ENCODE data around the gene SFTA2.
"Not testable (repeated sequence)": the region's sequence is repeated elsewhere in the genome, so short reads cannot be mapped to it uniquely, and the experiment has no call there.

SFTA2 gene

DNA sequence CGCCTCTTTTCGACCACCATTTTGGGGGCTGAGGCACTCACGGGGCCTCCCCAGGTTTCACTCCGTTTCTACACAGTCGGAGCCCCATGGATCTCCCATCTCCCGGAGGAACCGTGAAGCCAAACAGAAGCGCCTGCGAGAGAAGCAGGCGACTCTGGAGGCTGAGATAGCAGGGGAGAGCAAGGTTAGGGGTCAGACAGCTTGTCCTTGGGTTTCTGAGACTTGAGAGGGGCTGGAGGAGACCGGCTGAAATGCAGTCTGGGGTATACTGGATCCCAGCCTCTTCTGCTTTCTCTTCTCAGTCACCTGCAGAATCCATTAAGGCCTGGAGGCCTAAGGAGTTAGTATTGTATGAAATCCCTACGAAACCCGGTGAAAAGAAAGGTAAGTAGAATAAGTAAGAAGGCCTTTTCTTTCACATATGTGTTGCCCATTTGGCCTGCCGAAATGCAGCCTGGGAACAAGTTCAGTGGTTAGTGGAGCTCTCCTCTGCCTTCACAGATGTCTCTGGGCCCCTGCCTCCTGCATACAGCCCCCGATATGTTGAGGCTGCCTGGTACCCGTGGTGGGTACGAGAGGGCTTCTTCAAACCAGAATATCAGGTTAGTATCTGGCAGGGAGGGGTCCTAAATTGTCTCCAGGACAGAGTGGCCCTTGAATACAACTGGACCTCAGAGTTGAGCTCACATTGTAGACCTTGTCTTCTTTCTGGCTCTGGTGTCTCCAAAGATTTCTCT lies 16.9 kb downstream of the SFTA2 start:
- H3K4me1 ChIP-seq = peaks cover 20% of the 10 kb centered on the region
- peak overlapping the region; percentile 91 for H3K4me2 ChIP-seq
- H3K27me3 ChIP-seq = no peaks in the 10 kb centered on the region
- TF ChIP-seq Cebpa-rat (IDR thresholded peaks at IDR 0.05) = no peak
- peak overlapping the region; percentile 76 for H3K4me3 ChIP-seq
- H3K36me3 ChIP-seq = peaks cover 77% of the 10 kb centered on the region
- H3K27ac ChIP-seq = peak overlapping the region; percentile 86
- H3K9me3 ChIP-seq = no peaks in the 10 kb centered on the region
- H4K20me1 ChIP-seq = no peaks in the 10 kb centered on the region
- H3K9ac ChIP-seq = peak overlapping the region; percentile 86

DNA sequence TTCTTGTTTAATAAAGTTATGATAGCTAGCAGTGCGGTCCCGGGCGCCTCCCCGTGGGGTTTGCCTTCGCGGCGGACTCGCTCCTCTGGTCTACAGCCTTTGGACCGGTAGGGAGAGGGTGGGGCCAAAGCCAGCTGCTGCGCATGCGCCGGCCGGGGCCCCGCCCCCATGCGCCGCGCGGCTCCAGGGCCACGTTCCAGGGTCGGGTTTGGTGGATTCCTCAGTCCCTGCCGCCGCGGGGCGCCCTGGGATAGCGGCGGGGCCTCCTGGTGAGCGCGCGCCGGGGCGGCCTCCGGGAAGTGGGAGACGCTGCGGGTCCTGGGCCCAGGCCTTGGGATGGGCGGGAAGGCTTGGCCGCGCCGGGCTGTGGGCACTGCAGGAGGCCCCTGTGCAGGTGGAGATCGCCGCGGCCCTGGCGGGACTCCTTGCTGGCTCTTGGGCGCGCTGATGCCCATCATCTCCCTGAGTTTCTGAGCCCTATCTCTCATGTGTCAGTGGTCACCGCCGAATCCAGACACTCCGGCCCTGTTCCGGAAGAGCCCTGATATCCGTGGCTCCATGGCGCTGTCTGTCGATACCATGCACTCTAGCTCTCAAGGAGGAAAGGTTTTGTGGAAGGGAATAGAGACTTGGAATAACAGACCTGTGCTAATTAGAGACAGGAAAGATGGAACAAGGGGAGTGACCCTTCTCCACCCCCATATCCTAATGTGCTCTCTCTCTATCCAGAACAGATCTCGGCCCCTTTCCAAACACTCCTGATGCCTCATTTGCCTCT lies 17.7 kb downstream of the SFTA2 start, which contains the start of gene VARS2:
Gene VARS2 (plus strand): TSS at position 163 of the 778 bp plus-strand sequence. CDS start 599 bp downstream, at position 762.
- Histone ChIP-seq H3K27me3 (no peaks in the 10 kb centered on the region), H3K9ac (peak within 1 kb of the TSS; percentile 86), H3K27ac (peak within 1 kb of the TSS; percentile 86), H3K4me1 (peaks cover 23% of the 10 kb centered on the region), H3K4me3 (peak within 1 kb of the TSS; percentile 76), H3K36me3 (peaks cover 77% of the 10 kb centered on the region), H3K9me3 (no peaks in the 10 kb centered on the region), H4K20me1 (no peaks in the 10 kb centered on the region), H3K4me2 (peak within 1 kb of the TSS; percentile 91)
- TF ChIP-seq Cebpa-rat (IDR thresholded peaks at IDR 0.05) = no peak

DNA sequence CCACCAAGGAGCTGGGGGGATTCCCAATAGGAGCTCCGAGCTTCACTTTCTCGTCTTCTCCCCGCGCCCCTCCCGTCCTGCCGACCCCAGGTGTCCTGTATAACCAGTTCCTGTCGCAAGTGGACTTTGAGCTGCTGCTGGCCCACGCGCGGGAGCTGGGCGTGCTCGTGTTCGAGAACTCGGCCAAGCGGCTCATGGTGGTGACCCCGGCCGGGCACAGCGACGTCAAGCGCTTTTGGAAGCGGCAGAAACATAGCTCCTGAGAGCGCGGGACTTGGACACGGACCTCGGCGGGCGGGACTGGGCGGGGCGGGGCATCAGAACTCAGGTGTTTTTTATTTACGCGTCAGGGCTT lies 18.3 kb downstream of the SFTA2 start:
- Histone ChIP-seq H4K20me1 (no peaks in the 10 kb centered on the region), H3K27me3 (no peaks in the 10 kb centered on the region), H3K4me1 (peaks cover 29% of the 10 kb centered on the region), H3K9ac (peak overlapping the region; percentile 86), H3K9me3 (no peaks in the 10 kb centered on the region), H3K36me3 (peaks cover 75% of the 10 kb centered on the region), H3K4me2 (peak overlapping the region; percentile 91), H3K27ac (peak overlapping the region; percentile 86), H3K4me3 (peak overlapping the region; percentile 76)
- no peak for TF ChIP-seq Cebpa-rat (IDR thresholded peaks at IDR 0.05)

DNA sequence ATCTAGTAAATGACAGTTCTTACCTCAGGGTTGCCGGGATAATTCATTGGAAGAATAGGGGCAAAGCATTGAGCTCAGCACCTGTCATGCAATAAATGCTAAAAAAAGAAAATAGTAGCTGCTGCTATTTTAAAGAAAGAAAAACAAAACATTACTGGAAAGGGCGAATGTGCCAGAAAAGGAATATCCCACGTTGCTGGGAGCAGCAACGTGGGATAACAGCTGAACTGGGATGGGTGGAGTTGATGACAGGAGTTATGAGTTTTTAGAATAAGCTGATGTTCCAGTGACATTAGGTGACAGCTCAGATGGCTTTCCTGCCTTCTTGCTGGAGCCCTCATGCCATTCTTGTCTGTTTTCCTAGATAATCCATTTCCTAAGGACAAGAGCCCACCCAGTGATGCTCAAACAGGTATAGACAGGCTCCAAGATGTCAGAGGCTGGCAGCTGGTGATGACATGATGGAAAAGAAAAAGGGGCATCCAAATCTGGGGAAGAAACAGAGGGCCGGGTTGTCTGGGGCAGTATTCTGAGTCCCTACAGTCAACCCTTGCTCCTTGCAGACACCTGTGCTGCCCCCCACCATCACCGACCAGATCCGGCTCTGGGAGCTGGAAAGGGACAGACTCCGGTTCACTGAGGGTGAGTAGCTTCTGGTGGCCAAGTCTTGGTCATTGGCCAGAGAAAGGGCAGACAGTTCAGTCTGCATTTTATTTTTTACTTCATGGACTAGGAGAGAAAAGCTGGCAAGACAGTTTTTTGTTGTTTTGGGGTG lies 19.0 kb downstream of the SFTA2 start:
- Histone ChIP-seq H3K27me3 (no peaks in the 10 kb centered on the region), H4K20me1 (no peaks in the 10 kb centered on the region), H3K9ac (peak overlapping the region; percentile 86; the same call in 1 of the 2 replicates), H3K36me3 (peaks cover 67% of the 10 kb centered on the region), H3K4me1 (peaks cover 32% of the 10 kb centered on the region), H3K4me3 (no peak overlapping the region), H3K9me3 (no peaks in the 10 kb centered on the region), H3K4me2 (peak overlapping the region; percentile 91; the same call in 1 of the 2 replicates), H3K27ac (no peak overlapping the region)
- no peak for TF ChIP-seq Cebpa-rat (IDR thresholded peaks at IDR 0.05)

DNA sequence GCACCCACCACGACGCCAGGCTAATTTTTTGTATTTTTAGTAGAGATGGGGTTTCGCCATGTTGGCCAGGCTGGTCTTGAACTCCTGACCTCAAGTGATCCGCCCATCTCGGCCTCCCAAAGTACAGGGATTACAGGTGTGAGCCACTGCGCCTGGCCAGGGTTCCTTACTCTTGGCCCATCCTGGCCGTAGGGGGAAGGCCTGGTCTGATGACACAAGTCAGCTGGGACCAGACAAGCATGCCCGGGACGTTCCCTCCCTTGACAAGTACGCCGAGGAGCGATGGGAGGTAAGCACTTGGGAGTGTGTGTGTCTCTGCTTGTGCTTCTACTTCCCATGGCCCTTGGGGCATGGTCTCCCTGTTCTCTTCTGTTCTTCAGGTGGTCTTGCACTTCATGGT lies 21.5 kb downstream of the SFTA2 start:
- H3K4me3 ChIP-seq, H3K4me2 ChIP-seq, H3K9ac ChIP-seq, H4K20me1 ChIP-seq, H3K27me3 ChIP-seq, H3K9me3 ChIP-seq, H3K27ac ChIP-seq: not testable (repeated sequence)
- Histone ChIP-seq H3K36me3 (peaks cover 46% of the 10 kb centered on the region), H3K4me1 (peaks cover 32% of the 10 kb centered on the region)

DNA sequence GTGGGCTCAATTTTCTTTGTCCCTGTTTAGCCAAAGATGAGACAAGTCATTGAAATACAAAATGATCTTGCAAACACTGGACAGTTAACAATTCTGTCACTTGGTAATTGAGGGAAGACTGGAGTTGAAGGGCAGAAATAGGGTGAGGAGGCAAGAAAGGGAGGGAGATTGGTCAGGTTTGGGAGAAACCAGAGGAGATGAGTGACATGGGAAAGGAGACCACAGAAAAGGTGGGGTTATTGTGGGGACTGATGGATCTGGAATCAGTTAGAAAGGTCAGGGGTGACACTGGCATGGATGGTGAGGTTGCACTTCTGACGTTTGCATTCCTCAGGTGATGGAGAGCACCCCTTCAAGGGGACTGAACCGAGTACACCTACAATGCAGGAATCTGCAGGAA lies 23.3 kb downstream of the SFTA2 start:
- Histone ChIP-seq H3K27ac (peak overlapping the region; percentile 76), H3K4me2 (peak overlapping the region; percentile 92), H3K4me3 (peak overlapping the region; percentile 84), H3K9me3 (no peaks in the 10 kb centered on the region), H3K36me3 (peaks cover 46% of the 10 kb centered on the region), H4K20me1 (no peaks in the 10 kb centered on the region), H3K27me3 (no peaks in the 10 kb centered on the region), H3K4me1 (peaks cover 20% of the 10 kb centered on the region), H3K9ac (peak overlapping the region; percentile 87)
- TF ChIP-seq Cebpa-rat (IDR thresholded peaks at IDR 0.05) = no peak

DNA sequence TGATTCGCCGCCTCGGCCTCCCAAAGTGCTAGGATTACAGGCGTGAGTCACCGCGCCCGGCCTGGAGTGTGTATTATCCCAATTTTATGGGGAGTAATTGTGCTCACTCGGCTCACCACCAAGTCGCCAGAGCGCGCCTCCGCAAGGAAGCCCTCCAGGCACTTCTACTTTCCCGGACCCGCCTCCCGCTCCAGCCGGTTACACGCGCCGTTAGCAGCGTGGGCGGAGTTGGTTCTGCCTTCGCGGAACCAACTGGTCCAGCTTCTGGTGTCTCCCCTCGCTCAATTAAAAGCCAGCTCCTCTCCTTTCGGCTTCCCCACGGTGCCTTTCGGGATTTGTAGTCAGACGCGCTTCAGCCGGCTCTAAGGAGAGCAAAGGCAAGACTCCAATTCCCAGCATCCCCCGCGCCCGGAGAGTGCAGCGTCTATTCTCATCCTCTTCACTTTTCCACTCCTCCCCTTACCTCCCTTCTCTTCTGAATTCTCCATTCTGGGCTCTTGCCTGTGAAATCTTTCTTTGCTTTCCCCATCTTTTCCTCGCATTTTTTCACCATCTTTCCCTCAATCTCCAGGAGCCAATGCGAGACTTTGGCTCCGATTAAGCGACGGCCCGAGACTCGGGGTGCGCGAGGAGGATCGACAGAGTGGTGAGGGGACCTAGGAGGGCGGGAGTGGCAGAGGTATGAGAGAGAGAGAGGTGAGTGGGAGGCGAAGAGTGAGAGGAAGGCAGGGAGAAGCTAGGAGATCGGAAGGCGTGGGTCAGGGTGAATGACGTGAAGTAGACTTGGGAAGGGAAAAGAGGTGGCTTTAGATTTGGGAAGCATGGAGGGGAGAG lies 24.0 kb downstream of the SFTA2 start, which contains the start of gene GTF2H4:
Gene GTF2H4 (plus strand): TSS at position 450 of the 834 bp plus-strand sequence.
- peak within 1 kb of the TSS; percentile 87 for H3K9ac ChIP-seq
- H3K36me3 ChIP-seq = peaks cover 39% of the 10 kb centered on the region
- H3K4me3 ChIP-seq = peak within 1 kb of the TSS; percentile 84
- H3K4me2 ChIP-seq = peak within 1 kb of the TSS; percentile 92
- H3K4me1 ChIP-seq = peaks cover 23% of the 10 kb centered on the region
- no peaks in the 10 kb centered on the region for H3K9me3 ChIP-seq
- TF ChIP-seq Cebpa-rat (IDR thresholded peaks at IDR 0.05) = no peak
- H3K27ac ChIP-seq = peak within 1 kb of the TSS; percentile 76
- no peaks in the 10 kb centered on the region for H3K27me3 ChIP-seq
- H4K20me1 ChIP-seq = no peaks in the 10 kb centered on the region

DNA sequence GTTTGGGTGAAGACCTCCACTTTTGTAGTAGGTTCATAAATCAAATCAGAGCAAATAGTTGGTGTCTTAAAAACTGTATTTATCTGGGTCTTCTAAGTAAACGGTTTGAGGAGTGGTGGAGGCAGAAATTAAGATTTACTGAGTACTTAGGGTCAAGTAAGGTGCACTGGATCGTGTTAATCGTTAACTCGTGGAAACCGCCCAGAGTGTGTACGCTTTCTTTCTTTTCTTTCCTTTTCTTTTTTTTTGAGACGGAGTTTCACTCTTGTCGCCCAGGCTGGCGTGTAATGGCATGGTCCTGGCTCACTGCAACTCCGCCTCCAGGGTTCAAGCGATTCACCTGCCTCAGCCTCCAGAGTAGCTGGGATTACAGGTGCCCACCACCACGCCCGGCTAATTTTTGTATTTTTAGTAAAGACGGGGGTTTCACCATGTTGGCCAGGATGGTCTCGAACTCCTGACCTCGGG lies 24.6 kb downstream of the SFTA2 start:
- H3K27me3 ChIP-seq, H3K9me3 ChIP-seq, H3K9ac ChIP-seq, H4K20me1 ChIP-seq: not testable (repeated sequence)
- H3K36me3 ChIP-seq = peaks cover 33% of the 10 kb centered on the region
- peaks cover 29% of the 10 kb centered on the region for H3K4me1 ChIP-seq
- H3K4me2 ChIP-seq = peak overlapping the region; percentile 64
- H3K27ac ChIP-seq = 0 out of 2 replicates have a peak overlapping the region, but pooled peaks have one; percentile 25
- H3K4me3 ChIP-seq = peak overlapping the region; percentile 84

DNA sequence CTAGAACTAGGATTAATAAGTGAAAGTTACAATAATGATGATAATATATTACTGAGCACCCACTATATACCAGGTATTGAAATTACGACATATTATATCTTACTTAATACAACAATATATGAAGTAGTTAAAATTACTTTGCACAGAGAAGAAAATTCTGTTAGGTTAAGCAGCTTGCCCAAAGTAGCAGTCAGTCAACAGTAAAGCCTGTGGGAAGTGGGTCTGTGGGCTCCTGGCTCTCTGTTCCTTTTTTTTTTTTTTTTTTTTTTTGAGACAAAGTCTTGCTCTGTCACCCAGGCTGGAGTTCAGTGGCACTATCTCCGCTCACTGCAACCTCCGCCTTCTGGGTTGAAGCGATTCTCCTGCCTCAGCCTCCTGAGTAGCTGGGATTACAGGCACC lies 28.7 kb downstream of the SFTA2 start:
- H3K4me1 ChIP-seq = peaks cover 22% of the 10 kb centered on the region
- no peaks in the 10 kb centered on the region for H3K27me3 ChIP-seq
- H3K9ac ChIP-seq = no peak overlapping the region
- no peak overlapping the region for H3K27ac ChIP-seq
- no peak for TF ChIP-seq Cebpa-rat (IDR thresholded peaks at IDR 0.05)
- peaks cover 24% of the 10 kb centered on the region for H3K36me3 ChIP-seq
- H4K20me1 ChIP-seq = no peaks in the 10 kb centered on the region
- H3K9me3 ChIP-seq = no peaks in the 10 kb centered on the region
- H3K4me3 ChIP-seq = no peak overlapping the region
- H3K4me2 ChIP-seq = peak overlapping the region; percentile 50
